ENCODE measurements around the gene C12orf54.
"Not testable (repeated sequence)": the region's sequence is repeated elsewhere in the genome, so short reads cannot be mapped to it uniquely, and the experiment has no call there.

Gene C12orf54

DNA sequence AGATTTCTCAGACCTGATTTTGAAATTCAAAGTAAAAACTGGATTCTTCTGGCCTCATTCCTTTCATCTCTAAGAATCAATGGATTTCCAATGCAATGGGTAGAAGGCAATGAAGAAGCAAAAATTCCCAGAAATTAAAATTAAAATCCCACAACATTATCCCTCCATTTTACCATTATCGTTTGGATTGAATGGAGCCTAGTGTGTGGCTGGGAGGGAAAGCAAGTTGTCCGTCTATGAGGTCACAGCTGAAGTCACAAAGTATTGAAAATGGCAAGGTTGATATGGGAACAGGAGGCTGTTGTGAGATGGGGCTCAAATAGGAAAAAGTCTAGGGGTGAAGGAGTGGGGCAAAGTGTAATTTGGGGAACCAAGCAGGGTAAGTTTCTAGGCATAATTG, at the start of gene C12orf54:
Gene C12orf54, plus strand, starts transcription at position 301 of the 400 bp plus-strand sequence. CDS start 799 bp downstream, outside the sequence.
- DNase-seq (ENCODE audit: low read depth in 2 of 2): no peak

DNA sequence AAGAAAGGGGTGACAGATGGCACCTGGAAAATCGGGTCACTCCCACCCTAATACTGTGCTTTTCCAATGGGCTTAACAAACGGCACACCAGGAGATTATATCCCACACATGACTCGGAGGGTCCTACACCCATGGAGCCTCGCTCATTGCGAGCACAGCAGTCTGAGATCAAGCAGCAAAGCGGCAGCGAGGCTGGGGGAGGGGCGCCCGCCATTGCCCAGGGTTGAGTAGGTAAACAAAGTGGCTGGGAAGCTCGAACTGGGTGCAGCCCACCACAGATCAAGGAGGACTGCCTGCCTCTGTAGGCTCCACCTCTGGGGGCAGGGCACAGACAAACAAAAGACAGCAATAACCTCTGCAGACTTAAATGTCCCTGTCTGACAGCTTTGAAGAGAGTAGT, 48.3 kb upstream of the C12orf54 start:
- DNase-seq (ENCODE audit: low read depth in 2 of 2): not testable (repeated sequence)

GRCh38 chr12:48441069-48441468, 41.2 kb upstream of the C12orf54 start:
- no peak for DNase-seq (ENCODE audit: low read depth in 2 of 2)

- no peak for DNase-seq (ENCODE audit: low read depth in 2 of 2)
These were observed 40.0 kb upstream of the C12orf54 start for GRCh38 chr12:48442179-48442847.

DNA sequence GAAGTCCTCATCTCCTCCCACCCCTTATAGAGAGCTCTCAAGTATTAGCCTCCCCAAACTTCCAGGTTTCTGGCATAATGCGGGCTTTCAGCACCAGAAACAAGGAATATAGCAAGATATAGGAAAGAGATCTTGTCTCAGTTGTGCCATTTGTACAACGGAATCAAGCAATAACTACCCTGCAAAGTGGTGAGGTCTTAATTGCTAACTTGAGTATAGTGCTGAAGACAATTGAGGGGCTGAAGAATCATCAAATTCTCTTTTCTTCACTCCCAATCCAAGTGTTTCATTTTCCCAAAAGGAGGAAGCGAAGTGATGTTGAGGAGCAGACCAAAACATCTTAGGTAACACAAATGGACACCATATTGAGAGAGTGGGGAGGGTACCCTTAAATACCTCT, 36.8 kb upstream of the C12orf54 start:
- no peak for DNase-seq (ENCODE audit: low read depth in 2 of 2)

- no peak for DNase-seq (ENCODE audit: low read depth in 2 of 2)
These were observed 36.0 kb upstream of the C12orf54 start for GRCh38 chr12:48446161-48446776.

DNA sequence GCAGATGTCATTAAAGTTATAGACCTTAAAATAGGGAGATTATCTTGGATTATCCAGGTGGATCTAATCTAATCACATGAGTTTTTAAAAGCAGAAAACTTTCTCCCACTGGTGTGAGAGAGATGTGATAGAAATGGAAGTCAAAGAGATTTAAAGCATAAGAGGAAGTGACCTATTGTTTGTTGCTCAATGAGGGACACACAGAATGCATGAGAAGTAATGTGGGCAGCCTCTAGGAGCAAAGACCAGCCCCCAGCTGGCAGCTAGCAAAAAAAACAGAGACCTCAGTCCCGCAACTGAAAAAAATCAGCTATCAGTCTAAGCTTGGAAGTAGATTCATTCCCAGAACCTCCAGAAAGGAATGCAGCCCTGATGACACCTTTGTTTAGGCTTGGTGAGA, 34.5 kb upstream of the C12orf54 start:
- DNase-seq (ENCODE audit: low read depth in 2 of 2): no peak

GRCh38 chr12:48451372-48451771, 30.9 kb upstream of the C12orf54 start:
- DNase-seq (ENCODE audit: low read depth in 2 of 2): no peak

DNA sequence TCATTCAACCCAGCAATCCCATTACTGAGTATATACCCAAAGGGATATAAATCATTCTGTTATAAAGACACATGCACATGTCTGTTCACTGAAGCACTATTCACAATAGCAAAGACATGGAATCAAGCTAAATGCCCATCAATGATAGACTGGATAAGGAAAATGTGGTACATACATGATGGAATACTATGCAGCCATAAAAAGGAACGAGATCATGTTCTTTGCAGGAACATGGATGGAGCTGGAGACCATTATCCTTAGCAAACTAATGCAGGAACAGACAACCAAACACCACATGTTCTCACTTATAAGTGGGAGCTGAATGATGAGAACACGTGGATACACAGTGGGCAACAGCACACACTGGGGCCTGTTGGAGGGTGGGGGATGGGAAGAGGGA, 29.3 kb upstream of the C12orf54 start:
- DNase-seq (ENCODE audit: low read depth in 2 of 2): not testable (repeated sequence)

GRCh38 chr12:48454667-48455066, 27.6 kb upstream of the C12orf54 start:
- DNase-seq (ENCODE audit: low read depth in 2 of 2): no peak

GRCh38 chr12:48455116-48455515, 27.2 kb upstream of the C12orf54 start:
- no peak for DNase-seq (ENCODE audit: low read depth in 2 of 2)

GRCh38 chr12:48459259-48459658, 23.0 kb upstream of the C12orf54 start:
- no peak for DNase-seq (ENCODE audit: low read depth in 2 of 2)

DNA sequence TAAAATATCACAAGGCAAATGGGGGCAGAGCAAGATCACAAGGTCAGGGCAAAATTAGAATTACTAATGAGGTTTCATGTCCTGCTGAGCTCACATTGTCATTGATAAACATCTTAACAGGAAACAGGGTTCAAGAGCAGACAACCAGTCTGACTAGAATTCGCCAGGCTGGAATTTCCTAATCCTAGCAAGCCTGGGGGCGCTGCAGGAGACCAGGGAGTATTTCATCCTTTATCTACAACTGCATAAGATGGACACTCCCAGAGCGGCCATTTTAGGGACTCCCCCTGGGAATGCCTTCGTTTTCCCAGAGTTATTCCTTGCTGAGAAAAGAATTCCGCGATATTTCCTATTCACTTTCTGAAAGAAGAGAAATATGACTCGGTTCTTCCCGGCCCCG, 13.3 kb upstream of the C12orf54 start:
- not testable (repeated sequence) for DNase-seq (ENCODE audit: low read depth in 2 of 2)

DNA sequence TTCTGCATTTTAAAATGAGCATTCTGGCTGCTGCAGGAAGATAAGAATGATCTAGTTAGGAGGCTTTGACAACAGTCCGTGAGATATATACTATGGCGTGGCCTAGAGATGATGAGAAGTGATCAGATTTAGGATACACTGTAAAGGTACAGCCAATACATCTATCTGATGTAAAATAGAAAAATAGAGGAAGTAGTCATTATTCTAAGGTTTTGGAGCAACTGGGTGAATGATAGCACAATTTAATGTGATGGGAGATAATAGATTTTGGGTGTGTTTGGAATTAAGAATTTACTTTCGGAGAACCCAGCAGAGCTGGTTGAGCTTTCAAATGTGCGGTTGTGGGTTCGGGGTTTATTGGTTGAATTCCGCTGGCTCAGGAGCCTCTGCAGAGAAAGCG, 10.0 kb upstream of the C12orf54 start, which contains the start of gene ANP32D:
Gene ANP32D, plus strand, starts transcription at position 301 of the 400 bp plus-strand sequence. CDS start 106 bp downstream, outside the sequence.
- DNase-seq (ENCODE audit: low read depth in 2 of 2): no peak

- DNase-seq (ENCODE audit: low read depth in 2 of 2): no peak
These were observed 9.2 kb upstream of the C12orf54 start for GRCh38 chr12:48473061-48473460.

DNA sequence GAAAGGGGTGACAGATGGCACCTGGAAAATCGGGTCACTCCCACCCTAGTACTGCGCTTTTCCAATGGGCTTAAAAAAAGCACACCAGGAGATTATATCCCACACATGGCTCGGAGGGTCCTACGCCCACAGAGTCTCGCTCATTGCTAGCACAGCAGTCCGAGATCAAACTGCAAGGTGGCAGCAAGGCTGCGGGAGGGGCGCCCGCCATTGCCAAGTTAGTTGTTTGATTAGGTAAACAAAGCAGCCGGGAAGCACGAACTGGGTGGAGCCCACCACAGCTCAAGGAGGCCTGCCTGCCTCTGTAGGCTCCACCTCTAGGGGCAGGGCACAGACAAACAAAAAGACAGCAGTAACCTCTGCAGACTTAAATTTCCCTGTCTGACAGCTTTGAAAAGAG, 7.8 kb upstream of the C12orf54 start:
- not testable (repeated sequence) for DNase-seq (ENCODE audit: low read depth in 2 of 2)

- no peak for DNase-seq (ENCODE audit: low read depth in 2 of 2)
These were observed 632 bp downstream of the C12orf54 start for GRCh38 chr12:48482930-48483329.

DNA sequence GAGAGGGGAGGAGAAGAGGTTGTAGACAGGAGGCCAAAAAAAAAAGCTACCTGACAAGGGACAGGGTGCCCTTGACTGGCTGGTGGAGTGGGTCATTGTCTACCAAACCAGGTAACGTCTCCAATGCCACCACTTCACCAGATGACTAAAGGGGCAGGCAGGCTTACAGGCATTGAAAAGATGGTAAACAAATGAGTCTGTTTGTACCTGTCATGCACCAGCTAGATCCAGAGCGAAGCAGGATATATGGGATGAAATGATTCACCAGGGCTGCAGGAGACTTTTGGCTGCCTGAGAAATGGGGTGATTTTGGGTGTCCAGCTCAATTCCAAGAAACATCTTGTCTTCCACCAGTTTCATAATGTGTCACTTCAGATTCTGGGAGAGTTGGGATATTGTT, 4.0 kb downstream of the C12orf54 start:
- no peak for DNase-seq (ENCODE audit: low read depth in 2 of 2)

GRCh38 chr12:48486679-48487078, 4.4 kb downstream of the C12orf54 start:
- DNase-seq (ENCODE audit: low read depth in 2 of 2): no peak

DNA sequence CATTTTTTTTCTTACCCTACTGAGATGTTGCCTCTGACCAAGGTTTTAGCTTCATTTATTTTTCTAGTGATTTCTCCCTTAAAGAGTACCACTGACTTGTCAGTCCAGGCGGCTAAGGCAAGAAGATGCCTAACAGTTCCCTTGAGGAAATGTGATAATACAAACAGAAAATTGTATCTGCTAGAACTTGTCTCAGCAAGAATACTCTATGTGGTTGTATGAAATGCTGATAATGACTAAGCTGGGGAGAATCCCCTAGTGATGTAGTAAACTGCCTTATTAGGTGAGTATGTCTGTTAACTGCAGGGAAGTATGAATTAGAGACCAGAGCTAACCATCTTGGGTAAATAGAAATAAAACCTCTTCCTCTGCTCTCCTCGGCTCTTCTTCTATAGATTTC, 6.7 kb downstream of the C12orf54 start:
- DNase-seq (ENCODE audit: low read depth in 2 of 2): no peak

GRCh38 chr12:48489456-48489855, 7.2 kb downstream of the C12orf54 start:
- not testable (repeated sequence) for DNase-seq (ENCODE audit: low read depth in 2 of 2)

DNA sequence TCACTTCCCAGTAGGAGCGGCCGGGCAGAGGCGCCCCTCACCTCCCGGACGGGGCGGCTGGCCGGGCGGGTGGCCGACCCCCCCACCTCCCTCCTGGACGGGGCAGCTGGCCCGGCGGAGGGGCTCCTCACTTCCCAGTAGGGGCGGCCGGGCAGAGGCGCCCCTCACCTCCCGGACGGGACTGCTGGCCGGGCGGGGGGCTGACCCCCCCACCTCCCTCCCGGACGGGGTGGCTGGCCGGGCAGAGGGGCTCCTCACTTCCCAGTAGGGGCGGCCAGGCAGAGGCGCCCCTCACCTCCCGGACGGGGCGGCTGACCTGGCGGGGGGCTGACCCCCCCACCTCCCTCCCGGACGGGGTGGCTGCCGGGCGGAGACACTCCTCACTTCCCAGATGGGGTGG, 18.0 kb downstream of the C12orf54 start:
- DNase-seq (ENCODE audit: low read depth in 2 of 2): not testable (repeated sequence)

GRCh38 chr12:48506836-48507235, 24.5 kb downstream of the C12orf54 start:
- not testable (repeated sequence) for DNase-seq (ENCODE audit: low read depth in 2 of 2)

All from fibroblast of skin of left biceps (primary cell).